Thyroid gland (tissue), 4 donors: ENCODE results near the gene ZBTB8A.

Experiments
- CTCF ChIP-seq, 6 experiments: fragments of 200-600 bp in 3 of 6; fragments of 450-650 bp in 3 of 6; sonication (generic) in 3 of 6; IDR thresholded peaks; one replicate each; pipeline ENCODE4 v1.5.1; 2016 to 2019; ENCODE audit warnings: antibody characterized with exemption in 6 of 6, mild to moderate bottlenecking in 2 of 6, inconsistent platforms in 1 of 6, moderate library complexity in 1 of 6
- POLR2A ChIP-seq, 2 donors: fragments of 450-650 bp; IDR thresholded peaks; one replicate each; pipeline ENCODE4 v1.6.1; 2017; ENCODE audit warnings: antibody characterized with exemption in 2 of 2, mild to moderate bottlenecking in 2 of 2, moderate library complexity in 1 of 2

- TF ChIP-seq CTCF (IDR thresholded peaks at IDR 0.05) (no peak), POLR2A (IDR thresholded peaks at IDR 0.05) (no peak)
These were observed 45.0 kb upstream of the ZBTB8A start for GRCh38 chr1:32494196-32494595.
